OCI-M1 (cell line): Measurements from ENCODE around the gene IYD.
"Not testable (repeated sequence)": the region's sequence is repeated elsewhere in the genome, so short reads cannot be mapped to it uniquely, and the experiment has no call there.

Experiments
- DNase-seq: peaks from one replicate; lab custom pipeline; 2025; lab: John Stamatoyannopoulos, UW

IYD gene

GRCh38 chr6:150352321-150353296, 16.2 kb upstream of the IYD start:
- peak; percentile 32 for DNase-seq

GRCh38 chr6:150353445-150353844, 15.4 kb upstream of the IYD start:
- no peak for DNase-seq

- DNase-seq, result no peak
Observed at GRCh38 chr6:150354754-150355571, 13.8 kb upstream of the IYD start.

- no peak for DNase-seq
Observed at GRCh38 chr6:150355932-150356331, 12.9 kb upstream of the IYD start.

GRCh38 chr6:150361876-150362275, 6.9 kb upstream of the IYD start:
- no peak for DNase-seq

- peak; percentile 33 for DNase-seq
Observed at GRCh38 chr6:150363733-150364132, 5.1 kb upstream of the IYD start.

GRCh38 chr6:150366118-150366778, 2.6 kb upstream of the IYD start:
- DNase-seq, result no peak

- DNase-seq, result no peak
Observed at GRCh38 chr6:150369408-150369807, 596 bp downstream of the IYD start.

- DNase-seq, result no peak
Observed at GRCh38 chr6:150370112-150370511, 1.3 kb downstream of the IYD start.

- DNase-seq, result no peak
Observed at GRCh38 chr6:150371356-150371755, 2.5 kb downstream of the IYD start.

GRCh38 chr6:150372051-150372450, 3.2 kb downstream of the IYD start:
- no peak for DNase-seq

- no peak for DNase-seq
Observed at GRCh38 chr6:150373260-150373701, 4.5 kb downstream of the IYD start.

GRCh38 chr6:150374346-150374745, 5.5 kb downstream of the IYD start:
- DNase-seq, result not testable (repeated sequence)

GRCh38 chr6:150377211-150377781, 8.5 kb downstream of the IYD start:
- DNase-seq, result peak; percentile 67

GRCh38 chr6:150380256-150380655, 11.4 kb downstream of the IYD start:
- DNase-seq, result no peak

- no peak for DNase-seq
Observed at GRCh38 chr6:150382171-150382570, 13.4 kb downstream of the IYD start.

GRCh38 chr6:150391414-150391813, 22.6 kb downstream of the IYD start:
- no peak for DNase-seq

- no peak for DNase-seq
Observed at GRCh38 chr6:150391890-150392289, 23.1 kb downstream of the IYD start.

GRCh38 chr6:150392452-150393220, 23.8 kb downstream of the IYD start:
- no peak for DNase-seq

- no peak for DNase-seq
Observed at GRCh38 chr6:150394053-150394898, 25.5 kb downstream of the IYD start.
